ENCODE data around the gene ZFAND5.

GRCh38 chr9:72351538-72352453 is 13.2 kb downstream of the ZFAND5 start:
- TF ChIP-seq CTCF (IDR thresholded peaks at IDR 0.05): no peak
- TF ChIP-seq POLR2AphosphoS5 (IDR thresholded peaks at IDR 0.05; ENCODE audit: insufficient read depth in 1 of 2, low read depth in 1 of 2): peak in 1 of 2 donors; percentile 20
- no peak for TF ChIP-seq POLR2A (IDR thresholded peaks at IDR 0.05)

Measured in vagina (tissue), 2 donors.